Transverse colon (tissue), 4 donors: ENCODE data around the gene IP6K3. TPM values are rescaled to one million over a fixed set of nuclear protein-coding genes. Genes with fewer than 3 reads are reported as not detected.
A peak's percentile ranks its signal among the peaks of the same experiment; 100 is the strongest.

Experiments
- DNase-seq: peaks from one replicate; pipeline ENCODE4 v3.0.0-alpha.2; 2019
- H3K27ac ChIP-seq, 4 donors: fragments of 200-600 bp; sonication (generic); 2 replicates each; pipeline ENCODE4 v1.5.1; 2016 to 2018; ENCODE audit warnings: inconsistent platforms in 4 of 4
- H3K27me3 ChIP-seq: fragments of 200-600 bp; sonication (generic); 2 replicates; pipeline ENCODE4 v1.5.1; 2017; ENCODE audit warnings: inconsistent platforms
- H3K36me3 ChIP-seq, 4 donors: fragments of 200-600 bp; sonication (generic); 2 replicates each; pipeline ENCODE4 v1.5.1; 2017 to 2019; ENCODE audit warnings: inconsistent platforms in 4 of 4
- H3K4me1 ChIP-seq, 4 donors: fragments of 200-600 bp; sonication (generic); 2 replicates each; pipeline ENCODE4 v1.5.1; 2017 to 2020; ENCODE audit warnings: inconsistent platforms in 4 of 4
- H3K4me3 ChIP-seq, 4 donors: fragments of 200-600 bp; sonication (generic); 1 replicate in 1 of 4; 2 replicates in 3 of 4; pipeline versions ENCODE4 v1.5.1 to v1.6.1; 2017 to 2019; ENCODE audit warnings: inconsistent platforms in 4 of 4
- H3K9me3 ChIP-seq, 2 donors: fragments of 200-600 bp; sonication (generic); 2 replicates each; pipeline ENCODE4 v1.5.1; 2017 to 2019; ENCODE audit warnings: inconsistent platforms in 2 of 2
- EP300 ChIP-seq: sonication (generic); formaldehyde crosslinking; IDR thresholded peaks from one replicate; pipeline ENCODE4 v1.6.1; 2017; ENCODE audit warnings: antibody characterized with exemption, low read depth
- POLR2A ChIP-seq: fragments of 450-650 bp; IDR thresholded peaks from one replicate; pipeline ENCODE4 v1.6.1; 2016; ENCODE audit warnings: antibody characterized with exemption, mild to moderate bottlenecking, moderate library complexity
- POLR2AphosphoS5 ChIP-seq, 3 donors: sonication (generic); formaldehyde crosslinking; IDR thresholded peaks; one replicate each; pipeline ENCODE4 v1.6.1; 2016; ENCODE audit warnings: antibody characterized with exemption in 3 of 3
- WGBS, 2 donors: methylation state at CpG; one replicate each; pipeline ENCODE4 v1.1.5; 2018; ENCODE audit warnings: low coverage in 1 of 2; 5-methylcytosine and 5-hydroxymethylcytosine counted together
- in situ Hi-C, 4 donors: fragments of 200-750 bp; cut with MboI; loops; one replicate each; pipeline versions ENCODE4 v1.15.0 to v1.15.1; 2017; ENCODE audit warnings: low sequenced_read_pairs in 3 of 4, low pct_ligation_motif_present in 1 of 4, low pct_unique_long_range_greater_than_20kb in 1 of 4
- intact Hi-C: fragments of 100-400 bp; cut with DNase I; formaldehyde crosslinking; loops from one replicate; pipeline ENCODE4 v1.15.1; 2023; ENCODE audit warnings: low total_unique reads
- total RNA-seq, 4 donors: library from RNA; depleted of rRNA; stranded (reverse); fragments of >200 nt; gene quantifications; one replicate each; pipeline ENCODE4 v1.1.0, GENCODE V29; 2016
- TF ChIP-seq, protein P1 (sequence below), 5 experiments: fragments of 200-600 bp in 3 of 5; fragments of 450-650 bp in 2 of 5; sonication (generic) in 3 of 5; IDR thresholded peaks; 1 replicate in 2 of 5; 2 replicates in 3 of 5; pipeline ENCODE4 v1.5.1; 2016 to 2017; ENCODE audit warnings: antibody characterized with exemption in 5 of 5, inconsistent platforms in 3 of 5, mild to moderate bottlenecking in 2 of 5, moderate library complexity in 1 of 5

Gene IP6K3
- total RNA-seq, 4 donors from 2014 or later, result 1.00 to 2.9 (median 1.9) TPM; not detected in 1

DNA sequence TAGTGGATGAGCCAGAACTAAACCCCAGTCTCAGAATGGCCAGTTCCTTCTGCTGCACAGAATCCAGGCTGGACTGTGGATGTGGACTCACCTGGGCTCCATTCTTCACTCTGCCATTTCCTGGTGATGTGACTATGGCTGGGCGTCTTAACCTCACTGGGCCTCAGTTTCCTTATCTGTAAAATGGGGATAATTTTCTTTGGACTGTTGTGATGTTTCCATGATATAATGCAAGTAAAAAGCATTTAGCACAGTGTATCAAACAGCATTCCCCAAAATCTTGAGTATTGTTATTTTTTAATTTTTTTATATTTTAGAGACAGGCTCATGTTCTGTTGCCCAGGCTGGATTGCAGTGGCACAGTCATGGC lies 5.9 kb upstream of the IP6K3 start:
- in situ Hi-C loops (loop anchor here in 1 of 4 donors (25.0 kb wide), 2 partner anchors 285 to 410 kb away; no protein-coding TSS in a partner anchor), intact Hi-C loops (no loop called here)
- Histone ChIP-seq H3K27me3 (no peaks in the 10 kb centered on the region), H3K4me1 (peaks cover 0 to 25% (median 15%) of the 10 kb centered on the region in 4 donors), H3K36me3 (no peaks in the 10 kb centered on the region), H3K4me3 (no peak overlapping the region), H3K9me3 (no peaks in the 10 kb centered on the region), H3K27ac (peak overlapping the region; percentile 28 to 74 (median 66))
- TF ChIP-seq, protein P1, sequence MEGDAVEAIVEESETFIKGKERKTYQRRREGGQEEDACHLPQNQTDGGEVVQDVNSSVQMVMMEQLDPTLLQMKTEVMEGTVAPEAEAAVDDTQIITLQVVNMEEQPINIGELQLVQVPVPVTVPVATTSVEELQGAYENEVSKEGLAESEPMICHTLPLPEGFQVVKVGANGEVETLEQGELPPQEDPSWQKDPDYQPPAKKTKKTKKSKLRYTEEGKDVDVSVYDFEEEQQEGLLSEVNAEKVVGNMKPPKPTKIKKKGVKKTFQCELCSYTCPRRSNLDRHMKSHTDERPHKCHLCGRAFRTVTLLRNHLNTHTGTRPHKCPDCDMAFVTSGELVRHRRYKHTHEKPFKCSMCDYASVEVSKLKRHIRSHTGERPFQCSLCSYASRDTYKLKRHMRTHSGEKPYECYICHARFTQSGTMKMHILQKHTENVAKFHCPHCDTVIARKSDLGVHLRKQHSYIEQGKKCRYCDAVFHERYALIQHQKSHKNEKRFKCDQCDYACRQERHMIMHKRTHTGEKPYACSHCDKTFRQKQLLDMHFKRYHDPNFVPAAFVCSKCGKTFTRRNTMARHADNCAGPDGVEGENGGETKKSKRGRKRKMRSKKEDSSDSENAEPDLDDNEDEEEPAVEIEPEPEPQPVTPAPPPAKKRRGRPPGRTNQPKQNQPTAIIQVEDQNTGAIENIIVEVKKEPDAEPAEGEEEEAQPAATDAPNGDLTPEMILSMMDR (IDR thresholded peaks at IDR 0.05), result no peak
- TF ChIP-seq POLR2A (no peak), EP300 (no peak), POLR2AphosphoS5 (IDR thresholded peaks at IDR 0.05) (no peak)
- DNase-seq, result no peak
- 93 to 100% methylated on average over 1 of the region's 1 CpG for WGBS, 2 donors

DNA sequence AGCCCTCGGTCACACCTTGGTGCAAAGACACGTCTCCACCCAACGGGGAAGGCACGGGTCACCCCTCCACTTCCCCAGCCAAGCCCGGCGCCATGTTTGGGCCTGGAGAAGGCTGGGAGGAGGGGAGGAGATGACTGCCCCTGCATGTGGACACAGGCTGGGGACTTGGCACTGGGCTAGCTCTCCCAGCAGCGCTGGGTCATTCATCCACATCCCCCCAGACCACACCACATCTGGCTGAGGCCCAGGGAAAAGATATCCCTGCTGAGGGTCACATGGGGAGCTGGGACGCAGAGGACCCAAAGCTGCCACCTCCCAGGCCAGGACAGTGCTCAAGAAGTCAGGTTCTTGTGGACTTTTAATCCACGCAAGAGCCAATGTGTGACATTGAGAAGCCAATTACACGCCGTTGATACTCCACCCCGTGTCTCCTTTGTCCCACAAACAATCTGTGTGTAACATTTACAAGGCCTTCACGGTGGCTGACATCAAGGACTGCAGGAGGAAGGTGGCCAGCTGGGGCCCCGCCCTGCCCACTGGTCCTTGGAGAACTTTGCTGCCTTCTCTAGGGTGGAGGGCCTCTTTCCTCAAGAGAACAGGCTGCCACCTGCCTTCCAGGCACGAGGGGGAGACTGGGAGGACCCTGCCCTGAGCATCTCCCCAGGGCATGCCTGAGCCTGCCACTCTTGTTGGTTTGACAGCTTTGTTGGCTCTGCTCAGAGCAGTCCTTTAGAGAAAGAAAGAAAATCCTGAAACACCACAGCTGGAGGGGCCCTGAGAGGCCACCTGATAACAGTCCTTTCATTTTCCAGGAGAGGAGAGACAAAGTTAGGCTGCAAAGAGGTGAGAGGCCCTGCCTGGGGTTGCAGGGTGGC lies 5.3 kb upstream of the IP6K3 start:
- Histone ChIP-seq H3K27me3 (no peaks in the 10 kb centered on the region), H3K27ac (peak overlapping the region; percentile 28 to 74 (median 66)), H3K36me3 (no peaks in the 10 kb centered on the region), H3K4me1 (peaks cover 0 to 25% (median 15%) of the 10 kb centered on the region in 4 donors), H3K9me3 (no peaks in the 10 kb centered on the region), H3K4me3 (no peak overlapping the region)
- in situ Hi-C loops (loop anchor here in 1 of 4 donors (25.0 kb wide), 2 partner anchors 285 to 410 kb away; no protein-coding TSS in a partner anchor), intact Hi-C loops (no loop called here)
- peak; percentile 83 for DNase-seq
- TF ChIP-seq, protein P1 (IDR thresholded peaks at IDR 0.05), result peak in 1 of 5 experiments; percentile 22
- peak; percentile 26 for TF ChIP-seq EP300
- no peak for TF ChIP-seq POLR2A
- peak in 2 of 3 donors; percentile 27 to 69 for TF ChIP-seq POLR2AphosphoS5 (IDR thresholded peaks at IDR 0.05)
- WGBS, 2 donors, result 69% methylated on average over 15 of the region's 15 CpGs; no CpG with 5 or more reads in 1 of the 2 donors

DNA sequence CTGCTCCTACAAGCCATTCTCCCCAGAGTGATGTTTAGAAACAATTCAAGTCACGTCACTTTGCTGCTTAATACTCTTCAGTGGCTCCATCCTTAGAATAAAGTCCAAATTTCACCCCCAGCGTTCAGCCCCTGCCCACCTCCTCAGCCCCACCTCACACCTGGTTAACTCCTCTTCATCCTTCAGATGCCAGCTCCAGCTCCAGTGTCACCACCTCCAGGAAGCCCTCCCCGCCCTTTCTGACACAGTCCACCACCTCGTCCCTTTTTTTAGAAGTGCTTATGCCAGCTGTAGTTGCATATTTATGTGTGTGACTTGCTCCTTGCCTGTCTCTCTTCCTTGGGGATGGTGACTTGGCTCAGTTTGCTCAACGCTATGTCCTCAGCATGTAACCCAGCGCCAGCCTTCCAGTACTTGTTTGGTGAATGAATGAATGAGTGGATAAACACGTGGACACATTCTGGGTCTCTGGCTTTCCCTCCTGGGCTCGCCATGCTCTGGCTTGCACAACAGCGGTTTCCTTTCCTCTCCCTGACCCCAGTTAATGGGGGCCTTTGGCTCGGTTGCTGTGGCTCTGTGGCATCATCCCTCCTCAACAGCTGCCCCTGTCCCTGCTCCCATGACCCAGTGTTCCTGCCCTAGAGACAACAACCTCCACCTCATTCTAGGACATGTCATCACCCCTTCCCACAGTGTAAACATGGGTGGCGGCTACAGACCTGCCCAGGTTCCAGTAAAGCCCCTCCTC lies 3.7 kb upstream of the IP6K3 start:
- Histone ChIP-seq H3K36me3 (no peaks in the 10 kb centered on the region), H3K4me1 (peaks cover 7 to 33% (median 19%) of the 10 kb centered on the region in 4 donors), H3K27ac (peak overlapping the region; percentile 5 to 74 (median 50)), H3K9me3 (no peaks in the 10 kb centered on the region), H3K4me3 (no peak overlapping the region), H3K27me3 (no peaks in the 10 kb centered on the region)
- in situ Hi-C loops, result loop anchor here in 1 of 4 donors (25.0 kb wide), 2 partner anchors 287 to 412 kb away; no protein-coding TSS in a partner anchor
- DNase-seq, result peak; percentile 33
- TF ChIP-seq EP300 (no peak), POLR2A (no peak), POLR2AphosphoS5 (IDR thresholded peaks at IDR 0.05) (peak in 1 of 3 donors; percentile 12)
- TF ChIP-seq, protein P1 (IDR thresholded peaks at IDR 0.05), result no peak
- 42 to 57% methylated on average over 7 to 11 of the region's 11 CpGs for WGBS, 2 donors
- intact Hi-C loops, result no loop called here

DNA sequence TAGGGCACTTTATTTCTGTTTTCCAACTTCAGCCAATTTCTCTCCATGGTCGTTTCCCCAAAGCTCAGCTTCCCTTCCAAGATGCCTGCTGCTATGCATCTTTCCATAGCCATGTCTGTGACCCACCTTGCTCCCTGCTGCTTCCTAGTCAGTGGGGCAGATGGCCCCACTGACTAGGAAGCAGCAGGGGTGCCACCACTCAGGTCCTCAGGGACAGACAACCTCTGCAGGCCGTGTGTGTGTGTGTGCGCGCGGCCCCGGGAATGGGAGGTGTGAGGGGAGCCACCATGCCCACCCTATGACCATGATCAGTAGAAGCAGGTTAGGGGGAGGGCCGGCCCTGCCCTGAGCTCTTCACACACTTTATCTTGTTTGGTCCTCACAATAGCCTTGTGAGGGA lies 2.7 kb upstream of the IP6K3 start:
- H3K27me3 ChIP-seq, result no peaks in the 10 kb centered on the region
- H3K27ac ChIP-seq, result no peak overlapping the region
- in situ Hi-C loops (no loop called here), intact Hi-C loops (loop anchor here (10.0 kb wide), 1 partner anchor 405 kb away; no protein-coding TSS in a partner anchor)
- 83% methylated on average over 7 of the region's 7 CpGs; no CpG with 5 or more reads in 1 of the 2 donors for WGBS, 2 donors
- TF ChIP-seq, protein P1 (IDR thresholded peaks at IDR 0.05), result no peak
- TF ChIP-seq POLR2AphosphoS5 (IDR thresholded peaks at IDR 0.05) (no peak), POLR2A (no peak), EP300 (no peak)
- H3K4me1 ChIP-seq, result peaks cover 17 to 44% (median 29%) of the 10 kb centered on the region in 4 donors
- no peak overlapping the region for H3K4me3 ChIP-seq
- no peaks in the 10 kb centered on the region for H3K9me3 ChIP-seq
- DNase-seq, result no peak
- no peaks in the 10 kb centered on the region for H3K36me3 ChIP-seq
